Endometrium (tissue), 2 donors: ENCODE results near the gene MELK.

Experiments used
- FAIRE-seq: peaks from 2 replicates; lab custom pipeline; 2012; peaks lifted over from hg19 to GRCh38; lab: Jason Lieb, UNC
- donor health status: control.
- donor health status: control.

MELK gene

GRCh38 chr9:36676091-36676490 is 103.4 kb downstream of the MELK start:
- FAIRE-seq: no peak

- no peak for FAIRE-seq
These were observed 104.2 kb downstream of the MELK start for GRCh38 chr9:36676778-36677485.

GRCh38 chr9:36677611-36678010 is 104.9 kb downstream of the MELK start:
- no peak for FAIRE-seq

DNA sequence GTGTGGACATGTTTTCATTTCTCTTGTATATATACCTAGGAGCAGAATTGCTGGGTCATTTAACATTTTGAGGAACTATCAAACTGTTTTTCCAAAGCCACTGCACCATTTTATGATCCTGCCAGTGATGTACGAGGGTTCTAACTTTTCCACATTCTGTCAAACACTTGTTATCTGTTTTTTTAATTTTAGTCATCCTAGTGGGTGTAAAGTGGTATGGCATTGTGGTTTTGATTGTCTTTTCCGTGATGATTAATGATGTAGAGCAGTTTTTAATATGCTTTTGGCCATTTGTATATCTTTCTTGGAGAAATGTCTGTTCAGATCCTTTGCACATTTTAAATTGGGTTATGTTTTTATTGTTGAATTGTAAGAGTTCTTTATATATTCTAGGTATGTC is 107.0 kb downstream of the MELK start:
- FAIRE-seq: no peak

- no peak for FAIRE-seq
These were observed 113.8 kb downstream of the MELK start for GRCh38 chr9:36686471-36686870.

- FAIRE-seq: peak; percentile 33
These were observed 117.9 kb downstream of the MELK start for GRCh38 chr9:36690412-36691168.

- no peak for FAIRE-seq
These were observed 119.0 kb downstream of the MELK start for GRCh38 chr9:36691671-36692070.

GRCh38 chr9:36698984-36699383 is 126.3 kb downstream of the MELK start:
- FAIRE-seq: no peak

DNA sequence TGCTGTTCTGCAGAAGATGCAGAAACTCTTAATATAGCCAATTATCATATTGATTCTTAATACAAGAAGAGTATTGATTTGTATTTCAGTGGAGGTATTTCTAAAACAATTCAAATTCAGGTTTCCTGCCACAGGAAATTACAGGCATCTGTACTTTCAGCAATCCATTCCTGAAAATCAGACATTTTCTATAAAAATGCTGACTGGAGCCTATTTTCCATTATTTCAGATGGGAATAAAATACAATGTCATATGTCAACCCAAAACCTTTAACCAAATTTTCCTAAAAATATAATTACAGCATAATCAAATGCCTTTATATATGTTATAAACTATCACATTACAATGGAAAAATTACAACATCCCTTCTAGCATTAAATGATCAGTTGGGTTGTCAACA is 131.5 kb downstream of the MELK start:
- no peak for FAIRE-seq

- no peak for FAIRE-seq
These were observed 141.1 kb downstream of the MELK start for GRCh38 chr9:36713515-36714490.

GRCh38 chr9:36716496-36716895 is 143.8 kb downstream of the MELK start:
- FAIRE-seq: no peak

GRCh38 chr9:36717276-36717675 is 144.6 kb downstream of the MELK start:
- FAIRE-seq: no peak

GRCh38 chr9:36718612-36719011 is 145.9 kb downstream of the MELK start:
- FAIRE-seq: no peak

DNA sequence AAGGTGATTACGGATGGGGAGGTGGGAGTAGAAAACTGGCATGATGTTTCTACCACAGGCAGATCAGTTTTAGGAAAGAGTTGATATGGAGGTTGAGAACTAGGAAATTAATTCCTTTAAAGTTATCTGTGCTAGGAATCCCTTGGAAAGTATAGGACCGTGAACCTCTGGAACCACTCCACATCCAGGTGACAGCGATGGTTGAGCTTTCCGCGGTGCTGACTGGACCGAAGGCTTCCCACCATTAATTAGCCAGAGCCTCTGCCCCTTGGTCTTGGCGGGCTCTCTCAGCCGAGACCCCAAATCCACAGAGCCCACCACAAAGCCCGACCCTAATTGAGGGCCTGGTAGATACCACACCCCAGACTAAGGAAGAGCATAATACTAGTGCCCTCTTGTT is 147.3 kb downstream of the MELK start:
- no peak for FAIRE-seq

DNA sequence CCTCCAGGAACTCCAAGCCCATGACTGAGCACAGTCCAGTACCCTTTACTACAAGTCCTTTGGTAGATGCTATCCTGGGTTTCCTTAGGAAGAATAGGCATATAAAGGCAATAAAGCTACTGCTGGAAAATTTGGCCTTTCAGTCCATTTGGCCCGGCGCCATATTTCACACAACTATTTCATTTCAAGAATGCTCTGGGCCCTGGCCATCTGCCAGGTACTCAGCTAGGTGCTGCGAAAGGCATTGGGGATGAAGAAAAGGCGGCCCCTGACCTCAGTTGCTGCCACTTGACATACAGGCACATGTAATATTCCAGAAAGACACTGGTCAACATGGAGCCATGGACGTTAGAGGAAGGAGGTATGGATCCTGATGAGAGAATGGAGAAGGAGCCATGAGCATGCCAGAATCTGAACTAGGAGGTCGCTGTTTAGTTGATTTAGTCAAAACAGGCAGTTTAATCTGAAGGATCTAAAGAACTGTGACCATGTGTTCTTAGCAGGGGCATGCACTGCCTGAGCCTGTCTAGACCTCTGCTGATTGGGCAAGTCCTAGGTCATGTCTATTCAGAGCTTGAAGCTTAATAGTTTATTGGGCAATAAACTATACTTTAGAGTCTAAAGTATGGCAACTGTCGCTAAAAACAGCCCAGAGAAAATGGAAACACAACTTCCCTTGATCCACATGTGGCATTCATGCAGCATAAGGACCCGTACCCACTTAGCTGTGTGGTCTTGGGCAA is 149.3 kb downstream of the MELK start:
- FAIRE-seq: no peak

- FAIRE-seq: no peak
These were observed 153.2 kb downstream of the MELK start for GRCh38 chr9:36725777-36726356.
